IMR-90 (cell line): ENCODE results near the gene CAPN5.

Experiments used
- BHLHE40 ChIP-seq: fragments of 150-350 bp; IDR thresholded peaks from 2 replicates; pipeline ENCODE4 v1.6.1; 2016; ENCODE audit warnings: mild to moderate bottlenecking, low read depth, low read length
- CEBPB ChIP-seq: IDR thresholded peaks from 2 replicates; pipeline ENCODE4 v1.6.1; 2012; ENCODE audit warnings: low read depth, low read length, improper control_type of control experiment
- CTCF ChIP-seq: conservative IDR thresholded peaks from 2 replicates; pipeline ENCODE4 v1.5.1; 2012; ENCODE audit warnings: mild to moderate bottlenecking, low read depth, low read length, improper control_type of control experiment
- FOS ChIP-seq: fragments of 150-350 bp; IDR thresholded peaks from 2 replicates; pipeline ENCODE4 v1.6.1; 2016; ENCODE audit warnings: low read depth, low read length
- MAZ ChIP-seq: IDR thresholded peaks from 2 replicates; pipeline ENCODE4 v1.6.1; 2012; ENCODE audit warnings: low read depth, mild to moderate bottlenecking, low read length, improper control_type of control experiment, moderate library complexity, borderline replicate concordance
- NFE2L2 ChIP-seq: fragments of 150-350 bp; IDR thresholded peaks from 2 replicates; pipeline ENCODE4 v1.6.1; 2016; ENCODE audit warnings: low read depth, mild to moderate bottlenecking, low read length
- POLR2A ChIP-seq: IDR thresholded peaks from 2 replicates; pipeline ENCODE4 v1.6.1; 2012; ENCODE audit warnings: mild to moderate bottlenecking, low read depth, low read length
- RAD21 ChIP-seq: IDR thresholded peaks from 2 replicates; pipeline ENCODE4 v1.6.1; 2012; ENCODE audit warnings: low read length, improper control_type of control experiment
- RFX5 ChIP-seq: IDR thresholded peaks from 2 replicates; pipeline ENCODE4 v1.8.0; 2012; ENCODE audit warnings: low read depth, mild to moderate bottlenecking, low read length, moderate library complexity
- SMC3 ChIP-seq: fragments of 150-350 bp; IDR thresholded peaks from 2 replicates; pipeline ENCODE4 v1.6.1; 2016; ENCODE audit warnings: low read depth, mild to moderate bottlenecking, antibody characterized with exemption, low read length, moderate library complexity
- USF2 ChIP-seq: fragments of 150-350 bp; IDR thresholded peaks from 2 replicates; pipeline ENCODE4 v1.6.1; 2017; ENCODE audit warnings: mild to moderate bottlenecking, antibody characterized with exemption, low read length, low read depth

GRCh38 chr11:77124488-77124887, 57.7 kb downstream of the CAPN5 start:
- no peak for TF ChIP-seq CTCF
- no peak for TF ChIP-seq POLR2A
- TF ChIP-seq SMC3, result no peak
- no peak for TF ChIP-seq NFE2L2
- TF ChIP-seq CEBPB, result no peak
- TF ChIP-seq USF2, result no peak
- no peak for TF ChIP-seq FOS
- TF ChIP-seq MAZ, result no peak
- no peak for TF ChIP-seq RAD21
- no peak for TF ChIP-seq RFX5
- TF ChIP-seq BHLHE40, result no peak
